ENCODE measurements around the gene TMEM150A. TPM values are rescaled to one million over a fixed set of nuclear protein-coding genes. Genes with fewer than 3 reads are reported as not detected.

Gene TMEM150A
- total and polyA plus RNA-seq, 2 of the 13 experiments (the other 11 are each of a cell fraction or from before 2014, with no cell fraction given), result 30.1 to 70.4 TPM

DNA sequence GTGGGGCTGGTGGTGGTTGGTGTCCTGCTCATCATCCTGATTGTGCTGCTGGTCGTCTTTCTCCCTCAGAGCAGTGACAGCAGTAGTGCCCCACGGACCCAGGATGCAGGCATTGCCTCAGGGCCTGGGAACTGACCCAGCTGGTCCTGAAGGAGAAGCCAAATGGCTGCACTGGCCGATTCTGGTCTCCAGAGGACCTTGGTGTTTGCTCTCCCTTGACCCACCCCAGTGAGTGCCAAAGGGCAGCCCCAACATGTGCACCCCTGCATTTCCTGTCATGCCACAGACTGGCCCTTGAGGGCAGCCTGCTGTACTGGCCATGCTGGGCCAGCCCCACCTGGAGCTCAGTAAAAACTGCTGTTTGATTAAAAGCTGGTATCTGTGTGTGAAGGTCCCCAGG is 9.5 kb downstream of the TMEM150A start (continued):
- TF ChIP-seq, protein P1, sequence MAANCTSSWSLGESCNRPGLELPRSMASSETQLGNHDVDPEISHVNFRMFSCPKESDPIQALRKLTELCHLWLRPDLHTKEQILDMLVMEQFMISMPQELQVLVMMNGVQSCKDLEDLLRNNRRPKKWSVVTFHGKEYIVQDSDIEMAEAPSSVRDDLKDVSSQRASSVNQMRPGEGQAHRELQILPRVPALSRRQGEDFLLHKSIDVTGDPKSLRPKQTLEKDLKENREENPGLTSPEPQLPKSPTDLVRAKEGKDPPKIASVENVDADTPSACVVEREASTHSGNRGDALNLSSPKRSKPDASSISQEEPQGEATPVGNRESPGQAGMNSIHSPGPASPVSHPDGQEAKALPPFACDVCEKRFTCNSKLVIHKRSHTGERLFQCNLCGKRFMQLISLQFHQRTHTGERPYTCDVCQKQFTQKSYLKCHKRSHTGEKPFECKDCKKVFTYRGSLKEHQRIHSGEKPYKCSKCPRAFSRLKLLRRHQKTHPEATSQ (CRISPR knock-in tag; IDR thresholded peaks at IDR 0.05; ENCODE audit: borderline replicate concordance), result no peak
- TF ChIP-seq PHF5A (CRISPR knock-in tag; IDR thresholded peaks at IDR 0.05; ENCODE audit: low read depth, unreplicated experiment), result no peak
- no peak for TF ChIP-seq FOXM1 (CRISPR knock-in tag; IDR thresholded peaks at IDR 0.05)
- no peak for TF ChIP-seq BHLHE40 (IDR thresholded peaks at IDR 0.05; ENCODE audit: low read length)
- no peak for TF ChIP-seq FOXO1 (CRISPR knock-in tag; IDR thresholded peaks at IDR 0.05)
- TF ChIP-seq, protein P2, sequence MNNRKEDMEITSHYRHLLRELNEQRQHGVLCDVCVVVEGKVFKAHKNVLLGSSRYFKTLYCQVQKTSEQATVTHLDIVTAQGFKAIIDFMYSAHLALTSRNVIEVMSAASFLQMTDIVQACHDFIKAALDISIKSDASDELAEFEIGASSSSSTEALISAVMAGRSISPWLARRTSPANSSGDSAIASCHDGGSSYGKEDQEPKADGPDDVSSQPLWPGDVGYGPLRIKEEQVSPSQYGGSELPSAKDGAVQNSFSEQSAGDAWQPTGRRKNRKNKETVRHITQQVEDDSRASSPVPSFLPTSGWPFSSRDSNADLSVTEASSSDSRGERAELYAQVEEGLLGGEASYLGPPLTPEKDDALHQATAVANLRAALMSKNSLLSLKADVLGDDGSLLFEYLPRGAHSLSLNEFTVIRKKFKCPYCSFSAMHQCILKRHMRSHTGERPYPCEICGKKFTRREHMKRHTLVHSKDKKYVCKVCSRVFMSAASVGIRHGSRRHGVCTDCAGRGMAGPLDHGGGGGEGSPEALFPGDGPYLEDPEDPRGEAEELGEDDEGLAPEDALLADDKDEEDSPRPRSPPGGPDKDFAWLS (CRISPR knock-in tag; IDR thresholded peaks at IDR 0.05; ENCODE audit: borderline replicate concordance), result no peak
- no peak for TF ChIP-seq KAT7 (CRISPR knock-in tag; IDR thresholded peaks at IDR 0.05; ENCODE audit: borderline replicate concordance)
- TF ChIP-seq, protein P3, sequence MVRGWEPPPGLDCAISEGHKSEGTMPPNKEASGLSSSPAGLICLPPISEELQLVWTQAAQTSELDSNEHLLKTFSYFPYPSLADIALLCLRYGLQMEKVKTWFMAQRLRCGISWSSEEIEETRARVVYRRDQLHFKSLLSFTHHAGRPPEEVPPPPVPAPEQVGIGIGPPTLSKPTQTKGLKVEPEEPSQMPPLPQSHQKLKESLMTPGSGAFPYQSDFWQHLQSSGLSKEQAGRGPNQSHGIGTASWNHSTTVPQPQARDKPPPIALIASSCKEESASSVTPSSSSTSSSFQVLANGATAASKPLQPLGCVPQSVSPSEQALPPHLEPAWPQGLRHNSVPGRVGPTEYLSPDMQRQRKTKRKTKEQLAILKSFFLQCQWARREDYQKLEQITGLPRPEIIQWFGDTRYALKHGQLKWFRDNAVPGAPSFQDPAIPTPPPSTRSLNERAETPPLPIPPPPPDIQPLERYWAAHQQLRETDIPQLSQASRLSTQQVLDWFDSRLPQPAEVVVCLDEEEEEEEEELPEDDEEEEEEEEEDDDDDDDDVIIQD (CRISPR knock-in tag; IDR thresholded peaks at IDR 0.05; ENCODE audit: low read depth), result no peak
- no peak for TF ChIP-seq ZNF577 (CRISPR knock-in tag; IDR thresholded peaks at IDR 0.05; ENCODE audit: borderline replicate concordance, low read depth)
- no peak for TF ChIP-seq ZBTB1 (CRISPR knock-in tag; IDR thresholded peaks at IDR 0.05; ENCODE audit: borderline replicate concordance)
- no peak for TF ChIP-seq ZNF329 (CRISPR knock-in tag; IDR thresholded peaks at IDR 0.05; ENCODE audit: low read depth)
- no peak for TF ChIP-seq ZNF350 (CRISPR knock-in tag; IDR thresholded peaks at IDR 0.05; ENCODE audit: borderline replicate concordance, low read depth)
- TF ChIP-seq MXD4 (CRISPR knock-in tag; IDR thresholded peaks at IDR 0.05), result 0 out of 2 replicates have a peak, but pooled peaks have one; percentile 31
- TF ChIP-seq ZNF703 (CRISPR knock-in tag; IDR thresholded peaks at IDR 0.05; ENCODE audit: borderline replicate concordance), result no peak
- TF ChIP-seq LCORL (IDR thresholded peaks at IDR 0.05), result no peak
- peak; percentile 87 for TF ChIP-seq LCORL (CRISPR knock-in tag; IDR thresholded peaks at IDR 0.05)
- TF ChIP-seq, protein P4, sequence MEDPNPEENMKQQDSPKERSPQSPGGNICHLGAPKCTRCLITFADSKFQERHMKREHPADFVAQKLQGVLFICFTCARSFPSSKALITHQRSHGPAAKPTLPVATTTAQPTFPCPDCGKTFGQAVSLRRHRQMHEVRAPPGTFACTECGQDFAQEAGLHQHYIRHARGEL (CRISPR knock-in tag; IDR thresholded peaks at IDR 0.05), result no peak
- TF ChIP-seq, protein P5, sequence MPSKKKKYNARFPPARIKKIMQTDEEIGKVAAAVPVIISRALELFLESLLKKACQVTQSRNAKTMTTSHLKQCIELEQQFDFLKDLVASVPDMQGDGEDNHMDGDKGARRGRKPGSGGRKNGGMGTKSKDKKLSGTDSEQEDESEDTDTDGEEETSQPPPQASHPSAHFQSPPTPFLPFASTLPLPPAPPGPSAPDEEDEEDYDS (CRISPR knock-in tag; IDR thresholded peaks at IDR 0.05), result no peak
- TF ChIP-seq THYN1 (CRISPR knock-in tag; IDR thresholded peaks at IDR 0.05; ENCODE audit: borderline replicate concordance, low read depth), result no peak
- TF ChIP-seq ZBTB21 (CRISPR knock-in tag; IDR thresholded peaks at IDR 0.05), result no peak
- TF ChIP-seq SIN3A (IDR thresholded peaks at IDR 0.05; ENCODE audit: borderline replicate concordance, low read depth, low read length), result no peak
- TF ChIP-seq GATAD1 (CRISPR knock-in tag; IDR thresholded peaks at IDR 0.05), result 0 out of 2 replicates have a peak, but pooled peaks have one; percentile 28
- TF ChIP-seq MYC (CRISPR knock-in tag; IDR thresholded peaks at IDR 0.05; ENCODE audit: borderline replicate concordance), result peak; percentile 69; the same call in 1 of the 2 replicates
- TF ChIP-seq SIX4 (CRISPR knock-in tag; IDR thresholded peaks at IDR 0.05), result no peak
- TF ChIP-seq ZNF792 (CRISPR knock-in tag; IDR thresholded peaks at IDR 0.05), result no peak
- TF ChIP-seq, protein P6, sequence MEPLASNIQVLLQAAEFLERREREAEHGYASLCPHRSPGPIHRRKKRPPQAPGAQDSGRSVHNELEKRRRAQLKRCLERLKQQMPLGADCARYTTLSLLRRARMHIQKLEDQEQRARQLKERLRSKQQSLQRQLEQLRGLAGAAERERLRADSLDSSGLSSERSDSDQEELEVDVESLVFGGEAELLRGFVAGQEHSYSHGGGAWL (CRISPR knock-in tag; IDR thresholded peaks at IDR 0.05), result no peak
- TF ChIP-seq ZNF766 (CRISPR knock-in tag; IDR thresholded peaks at IDR 0.05; ENCODE audit: borderline replicate concordance), result no peak
- no peak for TF ChIP-seq ZNF652 (CRISPR knock-in tag; IDR thresholded peaks at IDR 0.05; ENCODE audit: borderline replicate concordance, low read depth)
